Measurements from ENCODE around the gene RPS24.
"Not testable (repeated sequence)": the region's sequence is repeated elsewhere in the genome, so short reads cannot be mapped to it uniquely, and the experiment has no call there.

DNA sequence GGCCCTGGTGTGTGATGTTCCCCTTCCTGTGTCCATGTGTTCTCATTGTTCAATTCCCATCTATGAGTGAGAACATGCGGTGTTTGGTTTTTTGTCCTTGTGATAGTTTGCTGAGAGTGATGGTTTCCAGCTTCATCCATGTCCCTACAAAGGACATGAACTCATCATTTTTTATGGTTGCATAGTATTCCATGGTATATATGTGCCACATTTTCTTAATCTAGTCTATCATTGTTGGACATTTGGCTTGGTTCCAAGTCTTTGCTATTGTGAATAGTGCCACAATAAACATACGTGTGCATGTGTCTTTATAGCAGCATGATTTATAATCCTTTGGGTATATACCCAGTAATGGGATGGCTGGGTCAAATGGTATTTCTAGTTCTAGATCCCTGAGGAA lies 31.3 kb downstream of the RPS24 start:
- not testable (repeated sequence) for TF ChIP-seq CTCF (optimal IDR thresholded peaks at IDR 0.05 in 1 of 3, IDR thresholded peaks at IDR 0.05 in 1 of 3, conservative IDR thresholded peaks at IDR 0.05 in 1 of 3; ENCODE audit: extremely low read depth in 1 of 3, insufficient read depth in 2 of 3, low read length in 3 of 3); EZH2 (IDR thresholded peaks at IDR 0.05; ENCODE audit: low read length)

All from keratinocyte (primary cell).